C4-2B (cell line): ENCODE data around the gene SLC1A7.

Experiments used
- H3K27ac ChIP-seq: fragments of 450-650 bp; 2 replicates; pipeline ENCODE4 v1.5.1; 2017
- ZFX ChIP-seq: fragments of 450-650 bp; IDR thresholded peaks from 2 replicates; pipeline ENCODE4 v1.6.1; 2017
- TF ChIP-seq, protein P1 (sequence below): fragments of 450-650 bp; conservative IDR thresholded peaks from 2 replicates; pipeline ENCODE4 v1.5.1; 2017; ENCODE audit warnings: mild to moderate bottlenecking

Gene SLC1A7

DNA sequence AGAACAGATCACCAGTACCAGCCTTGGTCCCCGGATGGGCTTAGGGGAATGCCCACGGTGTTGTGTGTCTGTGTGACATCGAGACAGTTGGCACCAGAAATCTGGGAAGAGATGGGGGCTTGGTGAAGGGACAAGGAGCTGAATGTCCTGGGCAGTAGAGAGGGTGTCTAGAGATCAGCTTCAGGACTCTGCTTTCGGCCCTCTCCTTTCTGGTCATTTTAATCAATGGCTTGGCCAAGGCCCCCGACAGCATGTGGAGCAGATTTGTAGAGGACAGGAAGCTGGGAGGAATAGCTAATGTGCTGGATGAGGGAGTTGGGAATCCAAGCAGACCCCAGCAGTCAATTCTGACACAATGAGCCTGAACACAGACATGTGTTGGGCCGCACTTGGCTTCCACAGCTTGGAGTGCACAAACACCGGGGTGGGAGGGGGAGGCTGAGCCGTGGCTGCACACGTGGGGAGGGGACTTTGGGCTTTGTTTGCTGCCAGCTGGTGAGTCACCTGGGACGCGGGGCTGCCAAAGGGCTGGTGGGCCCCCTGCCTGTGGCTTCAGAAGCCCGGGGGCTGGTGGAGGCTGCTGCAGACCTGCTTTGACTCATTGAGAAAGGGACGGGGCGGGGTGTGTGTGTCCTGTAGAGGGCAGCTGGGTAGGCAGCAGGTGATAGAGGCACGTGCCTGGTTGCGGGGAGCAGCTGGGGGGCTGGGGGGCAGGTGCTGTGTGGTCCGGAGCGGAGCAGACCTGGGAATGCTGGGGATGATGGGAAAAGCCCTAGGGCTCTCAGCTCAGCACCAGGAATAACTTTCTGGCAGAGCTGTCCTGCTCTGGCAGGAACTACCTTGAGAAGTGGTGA lies 20.9 kb downstream of the SLC1A7 start:
- TF ChIP-seq, protein P1, sequence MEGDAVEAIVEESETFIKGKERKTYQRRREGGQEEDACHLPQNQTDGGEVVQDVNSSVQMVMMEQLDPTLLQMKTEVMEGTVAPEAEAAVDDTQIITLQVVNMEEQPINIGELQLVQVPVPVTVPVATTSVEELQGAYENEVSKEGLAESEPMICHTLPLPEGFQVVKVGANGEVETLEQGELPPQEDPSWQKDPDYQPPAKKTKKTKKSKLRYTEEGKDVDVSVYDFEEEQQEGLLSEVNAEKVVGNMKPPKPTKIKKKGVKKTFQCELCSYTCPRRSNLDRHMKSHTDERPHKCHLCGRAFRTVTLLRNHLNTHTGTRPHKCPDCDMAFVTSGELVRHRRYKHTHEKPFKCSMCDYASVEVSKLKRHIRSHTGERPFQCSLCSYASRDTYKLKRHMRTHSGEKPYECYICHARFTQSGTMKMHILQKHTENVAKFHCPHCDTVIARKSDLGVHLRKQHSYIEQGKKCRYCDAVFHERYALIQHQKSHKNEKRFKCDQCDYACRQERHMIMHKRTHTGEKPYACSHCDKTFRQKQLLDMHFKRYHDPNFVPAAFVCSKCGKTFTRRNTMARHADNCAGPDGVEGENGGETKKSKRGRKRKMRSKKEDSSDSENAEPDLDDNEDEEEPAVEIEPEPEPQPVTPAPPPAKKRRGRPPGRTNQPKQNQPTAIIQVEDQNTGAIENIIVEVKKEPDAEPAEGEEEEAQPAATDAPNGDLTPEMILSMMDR = no peak
- no peak for TF ChIP-seq ZFX
- no peak overlapping the region for H3K27ac ChIP-seq

GRCh38 chr1:53120659-53121058 lies 21.8 kb downstream of the SLC1A7 start:
- no peak overlapping the region for H3K27ac ChIP-seq
- TF ChIP-seq, protein P1 = no peak
- no peak for TF ChIP-seq ZFX

DNA sequence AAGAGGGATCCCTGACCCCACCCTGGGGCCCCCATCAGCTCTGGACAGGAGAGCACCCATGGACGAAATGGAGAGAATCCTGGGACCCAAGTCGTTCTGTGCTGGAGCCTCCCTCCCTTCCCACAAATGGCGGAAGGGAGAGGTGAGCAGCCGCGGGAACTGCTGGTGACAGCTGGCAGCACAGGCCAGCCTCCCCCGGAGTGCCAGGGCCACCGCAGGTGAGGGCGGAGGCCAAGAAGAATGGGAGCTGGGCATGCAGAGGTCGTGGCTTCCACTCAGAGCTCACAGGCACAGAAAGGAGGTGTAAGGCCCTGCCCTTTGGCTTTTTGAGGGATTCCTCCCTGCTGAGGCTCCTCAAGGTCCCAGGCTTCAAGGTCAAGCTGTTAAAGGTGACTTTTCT lies 24.6 kb downstream of the SLC1A7 start:
- no peak for TF ChIP-seq ZFX
- TF ChIP-seq, protein P1 = no peak
- no peak overlapping the region for H3K27ac ChIP-seq

DNA sequence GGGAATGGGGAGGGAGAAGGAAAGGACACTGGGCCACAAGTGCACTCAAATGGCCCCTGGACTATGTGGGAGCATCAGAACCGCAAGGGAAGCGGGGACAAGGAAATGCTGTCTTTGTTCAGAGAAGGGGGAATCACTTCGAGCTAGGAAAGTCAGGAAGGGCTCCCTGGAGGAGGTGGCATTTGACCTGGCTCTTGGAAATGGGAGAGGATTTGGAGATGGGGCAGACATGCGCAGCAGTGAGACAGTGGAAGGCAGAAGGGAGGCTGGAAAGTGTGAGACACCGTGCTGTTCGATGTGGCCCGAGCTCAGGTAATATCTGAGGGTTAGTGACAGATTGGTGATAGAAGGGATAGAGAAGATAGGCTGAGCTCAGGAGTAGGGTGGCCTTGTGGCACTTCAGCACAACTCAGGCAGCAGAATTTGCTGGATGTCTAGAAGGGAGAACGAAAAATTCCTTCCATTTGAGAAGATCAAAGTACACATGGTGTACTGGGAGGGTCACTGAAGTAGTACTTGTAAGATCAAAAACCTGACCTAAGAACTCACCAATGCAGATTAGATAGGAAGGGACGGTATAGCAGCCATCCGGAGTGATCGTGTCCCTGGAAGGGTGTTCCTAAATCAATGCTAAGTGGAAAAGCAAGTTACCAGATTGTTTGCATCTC lies 25.4 kb downstream of the SLC1A7 start:
- TF ChIP-seq, protein P1 = no peak
- TF ChIP-seq ZFX = no peak

GRCh38 chr1:53116307-53116810 lies 26.1 kb downstream of the SLC1A7 start:
- TF ChIP-seq ZFX = no peak
- TF ChIP-seq, protein P1 = no peak
- no peak overlapping the region for H3K27ac ChIP-seq

More for the DNA sequence above, 25.4 kb downstream of the SLC1A7 start:
- no peak overlapping the region for H3K27ac ChIP-seq

DNA sequence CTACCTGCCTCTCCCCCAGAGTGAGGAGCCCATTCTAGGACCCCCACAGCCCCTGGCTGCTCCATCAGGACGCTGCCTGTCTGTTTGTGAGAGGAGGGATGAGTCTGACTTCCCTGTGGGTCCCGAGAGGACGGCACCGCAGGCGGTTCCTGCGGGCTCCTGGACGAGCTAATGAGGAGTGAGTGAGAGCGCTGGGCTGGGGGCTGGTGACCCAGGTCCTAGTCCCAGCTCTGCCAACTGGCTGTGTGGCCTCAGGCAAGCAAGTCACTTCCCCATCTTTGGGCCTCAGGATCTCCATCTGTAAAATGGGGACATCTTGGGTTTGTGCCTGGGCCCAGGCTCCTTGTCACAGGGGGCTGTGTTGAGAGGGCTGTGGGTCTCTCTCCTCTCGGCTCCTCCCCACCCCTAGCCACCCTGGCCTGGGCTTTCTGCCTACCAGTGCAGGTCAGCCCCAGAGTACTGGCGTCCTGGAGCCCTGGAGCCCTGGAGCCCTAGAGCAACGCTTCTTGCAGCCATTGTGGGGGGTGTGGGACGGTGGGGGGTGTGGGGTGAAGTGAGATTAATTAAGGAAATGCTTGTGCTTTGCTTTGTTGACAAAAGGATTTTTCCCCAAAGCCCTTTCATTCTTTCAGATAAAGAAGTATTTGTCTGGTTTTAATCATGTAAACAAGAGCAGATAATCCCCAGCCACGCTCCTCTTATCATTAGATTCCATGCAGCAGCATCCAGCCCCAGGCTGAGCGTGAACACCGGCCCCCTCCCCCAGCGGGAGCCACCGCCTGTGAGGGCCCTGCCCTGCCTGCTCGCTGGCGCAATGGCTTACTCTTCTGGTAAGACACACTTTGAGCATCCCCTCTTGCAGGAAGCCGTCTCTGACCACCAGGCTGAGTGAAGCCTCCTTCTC lies 26.8 kb downstream of the SLC1A7 start:
- TF ChIP-seq, protein P1 = no peak
- no peak for TF ChIP-seq ZFX
- no peak overlapping the region for H3K27ac ChIP-seq
